Choroid plexus epithelial cell (primary cell): ENCODE results near the gene AMN1.

Experiments used
- DNase-seq: peaks from one replicate; pipeline ENCODE4 v3.0.0-alpha.2; 2010; ENCODE audit warnings: low read depth
- H3K4me3 ChIP-seq: 2 replicates; pipeline ENCODE4 v1.5.1; 2011; ENCODE audit warnings: low read depth, mild to moderate bottlenecking, control low read depth, low read length, moderate library complexity
- TF ChIP-seq, protein P1 (sequence below): conservative IDR thresholded peaks from 2 replicates; pipeline ENCODE4 v1.5.1; 2011; ENCODE audit warnings: low read depth, mild to moderate bottlenecking, control low read depth, inconsistent platforms, low read length, moderate library complexity

AMN1 gene

DNA sequence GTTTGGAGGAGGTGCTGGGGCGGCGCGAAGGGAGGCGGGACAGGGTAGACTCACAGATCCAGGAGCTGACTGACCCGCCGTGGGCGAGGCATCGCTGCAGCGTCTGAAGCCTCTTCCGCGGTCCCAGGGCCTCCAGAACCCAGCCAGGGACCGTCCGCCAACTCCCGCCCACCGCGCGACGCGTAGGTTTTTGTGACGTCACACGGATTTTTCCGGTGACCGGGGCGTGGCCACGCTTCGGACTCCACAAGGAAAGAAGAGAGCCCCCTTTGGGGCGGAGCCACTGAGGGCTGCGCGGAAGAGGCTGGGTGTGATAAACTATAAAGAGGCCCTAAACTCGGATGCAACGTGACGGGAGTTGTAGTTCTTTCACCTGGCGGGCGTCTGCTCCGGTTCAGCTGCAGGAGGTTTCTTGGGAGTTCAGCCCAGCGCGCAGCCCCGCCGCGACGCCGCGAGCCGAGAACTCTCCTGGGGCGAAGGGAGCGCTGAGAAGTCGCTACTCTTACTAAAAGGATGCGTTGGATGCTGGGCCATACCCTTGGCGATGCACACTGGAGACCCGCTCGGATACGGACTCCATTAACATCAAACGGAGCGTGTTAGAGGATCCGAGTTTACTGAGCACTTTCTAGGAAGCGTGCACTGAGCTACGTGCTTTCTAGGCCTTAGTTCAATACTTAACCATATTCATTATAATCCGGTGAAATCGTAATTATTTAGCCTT is at the start of gene AMN1:
Gene AMN1, minus strand, starts transcription at position 105 of the 724 bp plus-strand sequence. Its CDS starts 13 bp downstream, at position 92.
- peak; percentile 100 for DNase-seq
- TF ChIP-seq, protein P1, sequence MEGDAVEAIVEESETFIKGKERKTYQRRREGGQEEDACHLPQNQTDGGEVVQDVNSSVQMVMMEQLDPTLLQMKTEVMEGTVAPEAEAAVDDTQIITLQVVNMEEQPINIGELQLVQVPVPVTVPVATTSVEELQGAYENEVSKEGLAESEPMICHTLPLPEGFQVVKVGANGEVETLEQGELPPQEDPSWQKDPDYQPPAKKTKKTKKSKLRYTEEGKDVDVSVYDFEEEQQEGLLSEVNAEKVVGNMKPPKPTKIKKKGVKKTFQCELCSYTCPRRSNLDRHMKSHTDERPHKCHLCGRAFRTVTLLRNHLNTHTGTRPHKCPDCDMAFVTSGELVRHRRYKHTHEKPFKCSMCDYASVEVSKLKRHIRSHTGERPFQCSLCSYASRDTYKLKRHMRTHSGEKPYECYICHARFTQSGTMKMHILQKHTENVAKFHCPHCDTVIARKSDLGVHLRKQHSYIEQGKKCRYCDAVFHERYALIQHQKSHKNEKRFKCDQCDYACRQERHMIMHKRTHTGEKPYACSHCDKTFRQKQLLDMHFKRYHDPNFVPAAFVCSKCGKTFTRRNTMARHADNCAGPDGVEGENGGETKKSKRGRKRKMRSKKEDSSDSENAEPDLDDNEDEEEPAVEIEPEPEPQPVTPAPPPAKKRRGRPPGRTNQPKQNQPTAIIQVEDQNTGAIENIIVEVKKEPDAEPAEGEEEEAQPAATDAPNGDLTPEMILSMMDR: peak; percentile 17
- peak within 1 kb of the TSS; percentile 73 for H3K4me3 ChIP-seq

DNA sequence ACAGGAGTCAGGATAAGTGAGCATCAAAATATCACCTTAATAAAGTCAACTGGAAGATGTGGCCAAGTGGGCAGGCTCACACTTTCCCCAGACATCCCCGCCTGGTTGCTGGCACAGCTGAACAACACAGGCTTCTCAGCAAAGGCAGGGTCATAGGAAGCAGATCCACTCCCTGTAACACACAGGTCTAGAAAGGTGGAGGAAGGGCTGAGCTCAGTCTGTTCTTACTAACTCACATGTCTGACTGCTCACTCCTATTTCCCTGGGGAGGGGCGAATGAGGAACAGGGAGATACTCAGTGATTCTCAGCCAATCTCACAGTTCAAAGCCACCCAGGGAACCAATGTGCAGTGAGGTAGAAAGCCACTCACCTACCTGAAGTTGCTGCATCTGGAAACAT is 45.0 kb upstream of the AMN1 start:
- no peak overlapping the region for H3K4me3 ChIP-seq
- DNase-seq: peak; percentile 54
- TF ChIP-seq, protein P1: no peak

DNA sequence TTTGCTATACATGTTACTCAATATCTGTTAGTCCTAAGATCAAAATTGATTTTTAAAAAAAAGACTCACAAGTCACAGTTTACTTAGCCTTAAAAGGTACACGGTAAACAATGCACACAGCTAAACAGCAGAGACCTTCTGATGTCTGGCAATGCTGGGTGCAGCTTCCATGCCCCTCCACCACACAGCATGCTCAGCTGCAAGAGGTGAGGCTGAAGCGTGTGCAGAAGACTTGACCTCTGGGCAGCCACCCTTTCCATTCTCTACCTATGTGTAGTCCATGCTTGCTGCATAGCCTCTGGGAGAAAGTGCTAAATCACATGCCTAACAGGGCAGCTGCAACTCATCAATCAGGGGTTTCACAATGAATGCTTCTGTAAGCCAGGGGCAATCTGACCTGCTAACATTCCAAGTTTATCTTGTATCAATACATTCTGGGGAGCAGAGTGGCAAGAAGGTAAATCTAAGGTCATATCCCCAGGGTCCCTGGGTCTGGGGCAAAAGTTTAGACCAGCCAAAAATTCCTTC is 44.5 kb upstream of the AMN1 start:
- DNase-seq: peak; percentile 61
- no peak overlapping the region for H3K4me3 ChIP-seq
- TF ChIP-seq, protein P1: no peak

DNA sequence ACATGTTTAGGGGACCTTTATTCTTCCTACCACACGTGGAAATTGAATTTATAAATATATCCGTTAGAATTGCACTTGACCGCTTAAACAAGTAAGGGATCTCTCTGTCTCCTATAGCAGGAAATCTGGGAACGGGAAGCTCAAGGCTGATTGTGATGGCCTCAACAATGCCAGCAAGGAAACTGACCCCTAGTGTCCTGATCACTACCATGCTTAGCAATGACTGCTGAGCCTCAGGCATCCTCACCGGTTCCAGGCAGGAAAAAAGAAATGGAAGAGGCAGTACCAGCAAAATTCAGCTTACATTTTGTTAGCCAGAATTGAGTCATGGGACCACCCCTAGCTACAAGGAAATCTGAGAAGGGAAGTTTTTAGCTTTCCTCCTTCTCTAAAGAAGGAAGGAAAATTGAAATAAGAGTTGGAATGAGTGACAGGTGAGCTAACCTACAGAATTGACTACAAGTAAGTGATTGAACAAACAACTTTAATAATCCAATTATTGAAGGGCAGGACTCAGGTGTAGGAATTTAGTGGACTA is 43.9 kb upstream of the AMN1 start:
- no peak overlapping the region for H3K4me3 ChIP-seq

DNA sequence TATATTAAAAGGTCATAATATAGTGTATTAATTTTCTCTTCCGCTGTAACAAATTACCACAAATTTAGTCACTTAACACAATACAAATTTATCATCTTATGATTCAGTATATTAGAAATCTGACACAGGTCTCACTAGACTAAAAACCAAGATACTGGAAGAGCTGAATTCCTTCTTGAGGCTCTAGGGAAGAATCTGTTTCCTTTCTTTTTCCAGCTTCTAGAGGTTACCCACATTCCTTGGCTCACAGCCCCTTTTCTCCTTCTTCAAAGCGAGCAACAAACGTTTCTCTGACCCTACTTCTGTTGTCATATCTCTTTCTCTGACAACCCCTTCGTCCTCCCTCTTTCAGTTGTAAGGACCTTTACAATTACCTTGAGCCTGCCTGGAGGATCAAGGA is 43.4 kb upstream of the AMN1 start:
- DNase-seq: no peak
- TF ChIP-seq, protein P1: no peak
- H3K4me3 ChIP-seq: no peak overlapping the region

More for the DNA sequence above, 43.9 kb upstream of the AMN1 start:
- TF ChIP-seq, protein P1: no peak
- no peak for DNase-seq

DNA sequence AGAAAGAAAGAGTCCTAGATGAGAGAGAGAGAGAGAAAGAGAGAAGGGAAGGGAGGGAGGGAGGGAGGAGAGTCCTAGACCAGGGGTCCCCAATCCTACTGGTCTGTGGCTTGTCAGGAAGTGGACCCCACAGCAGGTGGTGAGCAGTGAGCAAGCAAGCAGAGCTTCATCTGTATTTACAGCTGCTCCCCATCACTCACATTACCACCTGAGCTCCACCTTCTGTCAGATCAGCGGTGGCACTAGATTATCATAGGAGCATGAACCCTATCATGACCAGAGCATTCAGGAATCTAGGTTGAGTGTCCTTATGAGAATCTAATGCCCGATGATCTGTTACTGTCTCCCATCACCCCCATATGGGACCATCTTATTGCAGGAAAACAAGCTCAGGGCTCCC is 39.2 kb upstream of the AMN1 start:
- DNase-seq: no peak
- TF ChIP-seq, protein P1: no peak
- no peak overlapping the region for H3K4me3 ChIP-seq
